Stimulated activated naive B cell treated with anti-CD40 and anti-IgM and Interleukin-4, amounts not matched to agents 10 μg/mL and 1 μg/mL and 100 μg/mL, for 72 hours (primary cell): ENCODE measurements around the gene ZNF580.

Source experiments
- ATAC-seq, 2 donors: fragments of 150-1000 bp; cut with Tn5 transposase; replicated peaks; 2 replicates each; pipeline ENCODE4 v1.10.0; 2021; ENCODE audit warnings: moderate library complexity in 1 of 2
- DNase-seq: peaks from one replicate; pipeline ENCODE4 v3.0.0; 2021
- H3K27ac Mint-ChIP-seq: one replicate; pipeline ENCODE4 v1.8.0; 2022; ENCODE audit warnings: mild to moderate bottlenecking, mixed read lengths
- H3K27me3 Mint-ChIP-seq, 2 donors: one replicate each; pipeline ENCODE4 v1.8.0; 2022; ENCODE audit warnings: mixed read lengths in 2 of 2
- H3K36me3 Mint-ChIP-seq, 2 donors: one replicate each; pipeline ENCODE4 v1.8.0; 2022; ENCODE audit warnings: mixed read lengths in 2 of 2, mild to moderate bottlenecking in 1 of 2
- H3K4me1 Mint-ChIP-seq, 2 donors: one replicate each; pipeline ENCODE4 v1.8.0; 2022; ENCODE audit warnings: mixed read lengths in 2 of 2, mild to moderate bottlenecking in 1 of 2
- H3K4me3 Mint-ChIP-seq, 2 donors: one replicate each; pipeline ENCODE4 v1.8.0; 2022; ENCODE audit warnings: mild to moderate bottlenecking in 2 of 2, mixed read lengths in 2 of 2, moderate library complexity in 1 of 2
- H3K9me3 Mint-ChIP-seq, 2 donors: one replicate each; pipeline ENCODE4 v1.8.0; 2022; ENCODE audit warnings: mixed read lengths in 2 of 2, mild to moderate bottlenecking in 1 of 2

The ZNF580 gene

DNA sequence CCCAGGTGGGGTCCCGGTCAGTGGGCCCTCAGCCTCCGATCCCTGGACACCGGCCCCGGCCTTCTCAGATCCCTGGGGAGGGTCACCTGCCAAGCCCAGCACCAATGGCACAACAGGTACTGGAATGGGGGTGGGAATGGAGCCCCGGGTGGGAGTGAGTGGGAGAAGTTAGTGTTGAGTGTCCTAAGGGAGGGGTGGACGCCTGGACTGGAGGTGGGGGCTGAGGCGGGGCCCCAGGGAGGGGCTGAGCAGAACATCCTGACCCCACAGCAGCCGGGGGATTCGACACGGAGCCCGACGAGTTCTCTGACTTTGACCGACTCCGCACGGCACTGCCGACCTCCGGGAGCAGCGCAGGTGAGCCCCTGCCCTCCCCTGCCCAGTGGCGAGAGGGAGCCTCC, 51.9 kb downstream of the ZNF580 start:
- DNase-seq (no peak), ATAC-seq (no peak)
- H3K4me1 Mint-ChIP-seq = peaks cover 6 to 28% of the 10 kb centered on the region in 2 donors
- H3K9me3 Mint-ChIP-seq = no peaks in the 10 kb centered on the region
- H3K36me3 Mint-ChIP-seq = peaks cover 49 to 65% of the 10 kb centered on the region in 2 donors
- no peak overlapping the region for H3K27ac Mint-ChIP-seq
- H3K4me3 Mint-ChIP-seq = no peak overlapping the region
- no peaks in the 10 kb centered on the region for H3K27me3 Mint-ChIP-seq
